Muscle of leg (tissue), 11 donors: ENCODE measurements around the gene CRYBG1. TPM values are rescaled to one million over a fixed set of nuclear protein-coding genes. Genes with fewer than 3 reads are reported as not detected.

ENCODE experiments used
- DNase-seq: peaks from one replicate; pipeline ENCODE4 v3.0.0; 2013
- H3K27ac ChIP-seq: one replicate; pipeline ENCODE4 v1.5.1; 2013; ENCODE audit warnings: mild to moderate bottlenecking, low read length, control low read depth
- H3K27me3 ChIP-seq: one replicate; pipeline ENCODE4 v1.6.1; 2013; ENCODE audit warnings: low read length; ENCODE audit not compliant: control insufficient read depth, insufficient read depth
- H3K36me3 ChIP-seq: one replicate; pipeline ENCODE4 v1.6.1; 2013; ENCODE audit warnings: low read length; ENCODE audit not compliant: control insufficient read depth, insufficient read depth
- H3K4me1 ChIP-seq: one replicate; pipeline ENCODE4 v1.6.1; 2013; ENCODE audit warnings: low read length; ENCODE audit not compliant: control insufficient read depth, insufficient read depth
- H3K4me3 ChIP-seq: one replicate; pipeline ENCODE4 v1.5.1; 2013; ENCODE audit warnings: low read length, control low read depth
- H3K9me3 ChIP-seq: replicated peaks from 2 replicates; pipeline ENCODE4 v1.6.1; 2013; ENCODE audit warnings: low read depth, low read length; ENCODE audit not compliant: control insufficient read depth
- WGBS: methylation state at CpG from one replicate; pipeline ENCODE4 v1.1.5; 2013; ENCODE audit warnings: missing lambda C conversion rate; ENCODE audit not compliant: insufficient coverage; 5-methylcytosine and 5-hydroxymethylcytosine counted together
- polyA plus RNA-seq, 8 donors: library from polyadenylated mRNA; unstranded; fragments of 120-200 nt; gene quantifications; one replicate each; pipeline versions ENCODE4 v1.2.1 to v1.2.3, GENCODE V29; 2013; ENCODE audit warnings: inconsistent platforms in 1 of 8, low replicate concordance in 1 of 8; ENCODE audit not compliant: insufficient read length in 8 of 8, insufficient read depth in 1 of 8
- total RNA-seq: library from RNA; stranded (reverse); fragments of 120-200 nt; gene quantifications from one replicate; pipeline ENCODE4 v1.2.4, GENCODE V29; 2013

The CRYBG1 gene
- total and polyA plus RNA-seq, 9 donors, result 1.9 to 5.4 (median 2.3) TPM

GRCh38 chr6:106530026-106530425 is 169.5 kb downstream of the CRYBG1 start:
- no peaks in the 10 kb centered on the region for H3K9me3 ChIP-seq
- H3K4me3 ChIP-seq, result no peak overlapping the region
- no peak overlapping the region for H3K27ac ChIP-seq
- no peaks in the 10 kb centered on the region for H3K4me1 ChIP-seq
- no peak for DNase-seq
- no CpG with 5 or more reads among the region's 1 CpG for WGBS
- peaks cover 2% of the 10 kb centered on the region for H3K27me3 ChIP-seq
- no peaks in the 10 kb centered on the region for H3K36me3 ChIP-seq

DNA sequence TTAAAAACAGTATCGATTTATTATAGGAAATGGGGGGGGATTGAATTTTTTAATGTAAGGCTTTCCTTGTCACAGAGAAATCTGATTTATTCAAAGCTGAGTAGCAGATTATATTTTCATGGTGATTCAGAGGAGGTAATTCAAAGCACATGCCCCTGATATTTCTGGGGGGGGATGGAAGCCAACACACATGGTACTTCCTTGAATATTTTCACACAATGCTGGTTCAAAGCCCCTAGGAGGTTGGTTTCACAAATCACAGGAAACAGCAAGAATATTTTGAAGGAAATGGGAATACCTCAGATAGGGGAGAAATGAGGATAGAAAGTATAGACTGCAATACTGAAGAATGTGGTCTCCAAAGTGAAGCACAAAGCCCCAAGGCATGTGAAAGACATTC is 170.0 kb downstream of the CRYBG1 start:
- Histone ChIP-seq H3K27me3 (peaks cover 2% of the 10 kb centered on the region), H3K36me3 (no peaks in the 10 kb centered on the region), H3K9me3 (no peaks in the 10 kb centered on the region), H3K27ac (no peak overlapping the region), H3K4me1 (no peaks in the 10 kb centered on the region), H3K4me3 (no peak overlapping the region)
- WGBS, result no CpG with 5 or more reads among the region's 1 CpG
- DNase-seq, result no peak

DNA sequence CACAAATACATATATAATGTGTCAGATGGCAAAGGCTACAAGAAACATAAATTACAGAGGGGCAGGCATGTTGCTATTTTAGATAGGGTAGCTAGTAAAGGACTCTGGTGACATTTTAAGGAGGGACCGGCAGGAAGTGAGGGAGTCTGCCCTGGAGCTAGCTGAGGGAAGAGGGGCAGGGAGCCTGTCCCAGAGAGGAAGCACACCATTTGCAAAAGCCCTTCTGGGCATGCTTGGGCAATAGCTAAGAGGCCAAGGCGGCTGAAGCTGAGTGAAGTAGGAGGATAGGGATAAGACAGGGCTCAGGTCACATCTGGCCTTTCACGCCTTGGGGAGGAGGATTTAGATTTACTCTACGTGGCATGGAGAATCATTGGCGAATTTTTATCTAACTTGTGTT is 172.5 kb downstream of the CRYBG1 start:
- Histone ChIP-seq H3K27me3 (peaks cover 2% of the 10 kb centered on the region), H3K9me3 (no peaks in the 10 kb centered on the region), H3K36me3 (no peaks in the 10 kb centered on the region), H3K27ac (no peak overlapping the region), H3K4me3 (no peak overlapping the region), H3K4me1 (no peaks in the 10 kb centered on the region)
- DNase-seq, result no peak
- WGBS, result 40% methylated on average over 4 of the region's 5 CpGs

DNA sequence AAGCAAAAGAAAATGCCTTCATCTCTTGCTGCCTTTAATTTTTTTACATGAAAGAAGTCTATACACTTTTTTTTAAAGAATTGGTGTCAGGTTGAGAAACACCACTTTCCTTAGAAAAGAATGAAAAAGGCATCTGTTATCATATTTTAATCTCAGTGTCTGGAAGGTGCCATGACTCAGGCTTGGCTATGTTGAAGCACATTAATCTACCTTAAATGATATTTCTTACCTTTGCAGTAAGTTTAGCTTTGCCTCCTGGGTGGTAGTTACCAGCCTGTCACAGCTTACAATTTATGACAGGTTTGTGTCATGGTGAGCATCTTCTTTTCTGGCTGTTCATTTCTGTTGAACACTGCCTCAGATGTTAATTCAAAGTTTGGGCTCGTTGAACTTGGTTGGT is 173.5 kb downstream of the CRYBG1 start:
- H3K27ac ChIP-seq, result no peak overlapping the region
- no peaks in the 10 kb centered on the region for H3K4me1 ChIP-seq
- H3K4me3 ChIP-seq, result no peak overlapping the region
- no peak for DNase-seq
- H3K36me3 ChIP-seq, result no peaks in the 10 kb centered on the region
- no peaks in the 10 kb centered on the region for H3K9me3 ChIP-seq
- WGBS, result no CpG with 5 or more reads among the region's 1 CpG
- peaks cover 2% of the 10 kb centered on the region for H3K27me3 ChIP-seq

- no peak for DNase-seq
- WGBS, result no CpG with 5 or more reads among the region's 2 CpGs
- H3K36me3 ChIP-seq, result no peaks in the 10 kb centered on the region
Observed at GRCh38 chr6:106534564-106534982, 174.1 kb downstream of the CRYBG1 start.

DNA sequence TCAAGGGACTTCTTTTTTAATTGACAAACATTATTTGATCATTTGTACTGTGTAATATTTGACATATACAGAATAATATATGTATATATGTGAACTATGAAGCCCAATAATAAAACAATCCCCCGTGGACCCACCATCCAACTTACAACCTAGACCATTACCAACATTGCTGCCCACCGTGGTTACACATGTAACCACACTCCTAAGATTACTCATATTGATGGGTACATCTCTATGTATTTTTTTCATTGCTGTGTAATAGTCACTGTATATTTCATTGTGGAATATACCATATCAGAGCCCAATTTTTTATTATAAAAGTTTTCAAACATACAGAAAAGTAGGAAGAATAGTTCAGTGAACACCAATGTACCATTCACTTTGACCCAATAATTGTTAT is 174.5 kb downstream of the CRYBG1 start:
- no peaks in the 10 kb centered on the region for H3K36me3 ChIP-seq
- WGBS, result no CpG with 5 or more reads among the region's 2 CpGs
- peaks cover 2% of the 10 kb centered on the region for H3K27me3 ChIP-seq
- DNase-seq, result no peak
- H3K9me3 ChIP-seq, result no peaks in the 10 kb centered on the region
- H3K27ac ChIP-seq, result no peak overlapping the region
- H3K4me3 ChIP-seq, result no peak overlapping the region
- no peaks in the 10 kb centered on the region for H3K4me1 ChIP-seq

More at GRCh38 chr6:106534564-106534982, 174.1 kb downstream of the CRYBG1 start:
- Histone ChIP-seq H3K27ac (no peak overlapping the region), H3K4me1 (no peaks in the 10 kb centered on the region), H3K27me3 (peaks cover 2% of the 10 kb centered on the region), H3K9me3 (no peaks in the 10 kb centered on the region), H3K4me3 (no peak overlapping the region)

GRCh38 chr6:106536357-106536756 is 175.8 kb downstream of the CRYBG1 start:
- no peaks in the 10 kb centered on the region for H3K9me3 ChIP-seq
- no peak overlapping the region for H3K4me3 ChIP-seq
- DNase-seq, result no peak
- no CpG with 5 or more reads among the region's 1 CpG for WGBS
- peaks cover 2% of the 10 kb centered on the region for H3K27me3 ChIP-seq
- no peaks in the 10 kb centered on the region for H3K36me3 ChIP-seq
- H3K27ac ChIP-seq, result no peak overlapping the region
- H3K4me1 ChIP-seq, result no peaks in the 10 kb centered on the region

- DNase-seq, result no peak
- Histone ChIP-seq H3K36me3 (no peaks in the 10 kb centered on the region), H3K27ac (no peak overlapping the region), H3K4me1 (no peaks in the 10 kb centered on the region), H3K9me3 (no peaks in the 10 kb centered on the region), H3K27me3 (peaks cover 2% of the 10 kb centered on the region), H3K4me3 (no peak overlapping the region)
- WGBS, result no CpG with 5 or more reads among the region's 2 CpGs
Observed at GRCh38 chr6:106536851-106537250, 176.3 kb downstream of the CRYBG1 start.

DNA sequence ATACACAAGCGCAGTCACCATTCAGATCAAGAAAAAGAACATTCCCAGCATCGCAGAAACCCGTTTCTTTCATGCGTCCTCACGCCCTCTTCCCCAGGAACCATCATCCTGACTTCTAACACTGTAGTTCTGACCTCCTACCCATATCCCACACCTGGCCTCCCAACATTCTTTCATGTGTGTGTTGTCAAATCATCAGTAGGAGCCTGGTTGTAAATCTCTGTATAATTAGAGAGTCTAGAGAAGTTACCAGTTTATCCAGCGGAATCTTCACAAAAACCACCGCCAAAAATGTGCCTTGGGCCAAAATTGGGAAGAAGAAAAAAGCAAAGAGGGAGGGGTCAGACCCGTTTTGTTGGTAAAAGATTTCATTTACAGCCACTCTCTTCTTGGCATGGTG is 177.1 kb downstream of the CRYBG1 start:
- Histone ChIP-seq H3K27ac (no peak overlapping the region), H3K9me3 (no peaks in the 10 kb centered on the region), H3K4me3 (no peak overlapping the region), H3K27me3 (peaks cover 2% of the 10 kb centered on the region), H3K36me3 (no peaks in the 10 kb centered on the region), H3K4me1 (no peaks in the 10 kb centered on the region)
- no peak for DNase-seq
- 80% methylated on average over 5 of the region's 8 CpGs for WGBS

- DNase-seq, result no peak
- no peak overlapping the region for H3K4me3 ChIP-seq
- peaks cover under 1% of the 10 kb centered on the region for H3K27me3 ChIP-seq
- no peaks in the 10 kb centered on the region for H3K9me3 ChIP-seq
- no peaks in the 10 kb centered on the region for H3K36me3 ChIP-seq
- no CpG with 5 or more reads among the region's 1 CpG for WGBS
- H3K4me1 ChIP-seq, result no peaks in the 10 kb centered on the region
- H3K27ac ChIP-seq, result no peak overlapping the region
Observed at GRCh38 chr6:106538145-106538544, 177.6 kb downstream of the CRYBG1 start.

GRCh38 chr6:106539936-106540335 is 179.4 kb downstream of the CRYBG1 start:
- Histone ChIP-seq H3K9me3 (no peaks in the 10 kb centered on the region), H3K27me3 (no peaks in the 10 kb centered on the region), H3K27ac (no peak overlapping the region), H3K4me1 (no peaks in the 10 kb centered on the region), H3K4me3 (no peak overlapping the region), H3K36me3 (no peaks in the 10 kb centered on the region)
- DNase-seq, result peak; percentile 57
- 52% methylated on average over 6 of the region's 9 CpGs for WGBS
